HepG2 (cell line): Measurements from ENCODE around the gene SLC5A5. TPM values are rescaled to one million over a fixed set of nuclear protein-coding genes. Genes with fewer than 3 reads are reported as not detected.

Experiments used
- ATAC-seq: fragments of 200-7000 bp; cut with Tn5 transposase; 3 replicates; pipeline ENCODE4 v1.9.1; 2020; ENCODE audit warnings: mild to moderate bottlenecking, moderate library complexity
- BruUV-seq: library from RNA; stranded (reverse); fragments of 400-500 nt; replicated peaks from 2 replicates; lab custom pipeline; 2021; lab: Mats Ljungman, UMichigan
- CTCF ChIA-PET: fragments of 300-600 bp; formaldehyde crosslinking; extraction: SDS; loops from one replicate; lab custom pipeline; 2021; ENCODE audit warnings: low total read pairs, inconsistent platforms, low intra/inter-chr PET ratio; lab: Yijun Ruan, JAX
- POLR2A ChIA-PET: fragments of 350-600 bp; sonication (Branson Sonifier 250); formaldehyde crosslinking; loops from one replicate; lab custom pipeline; 2020; ENCODE audit warnings: antibody characterized with exemption, inconsistent platforms; lab: Yijun Ruan, JAX
- DNase-seq: peaks from one replicate; pipeline ENCODE4 v3.0.0-alpha.2; 2015; ENCODE audit warnings: low spot score
- FAIRE-seq: peaks from 3 replicates; lab custom pipeline; 2011; peaks lifted over from hg19 to GRCh38; lab: Jason Lieb, UNC
- H2AFZ ChIP-seq: one replicate; pipeline ENCODE4 v1.6.1; 2011; ENCODE audit warnings: low read length, inconsistent platforms
- H3K27ac ChIP-seq: fragments of 300-600 bp; 3 replicates; pipeline ENCODE4 v1.8.0; 2011; ENCODE audit warnings: mixed run types, mild to moderate bottlenecking, mixed read lengths, low read length, inconsistent platforms; ENCODE audit not compliant: insufficient read depth; ENCODE audit errors: extremely low read length
- H3K27me3 ChIP-seq, 2 experiments: fragments of 200-600 bp in 1 of 2; 2 replicates in 1 of 2; 3 replicates in 1 of 2; pipeline versions ENCODE4 v1.6.0 to v1.8.0; 2011; ENCODE audit warnings: low read length in 2 of 2, mild to moderate bottlenecking in 2 of 2, moderate library complexity in 2 of 2, inconsistent platforms in 1 of 2; ENCODE audit not compliant: insufficient read depth in 2 of 2, control insufficient read depth in 1 of 2
- H3K36me3 ChIP-seq, 2 experiments: fragments of 200-600 bp in 1 of 2; replicated peaks in 1 of 2; 2 replicates in 1 of 2; 3 replicates in 1 of 2; pipeline versions ENCODE4 v1.5.1 to v1.8.0; 2011; ENCODE audit warnings: low read length in 2 of 2, inconsistent platforms in 1 of 2; ENCODE audit not compliant: insufficient read depth in 2 of 2, control insufficient read depth in 1 of 2
- H3K4me1 ChIP-seq: 2 replicates; pipeline ENCODE4 v1.5.1; 2012; ENCODE audit warnings: low read length, inconsistent platforms; ENCODE audit not compliant: insufficient read depth
- H3K4me2 ChIP-seq: 2 replicates; pipeline ENCODE4 v1.6.0; 2011; ENCODE audit warnings: low read depth, low read length, inconsistent platforms
- H3K4me3 ChIP-seq, 3 experiments: fragments of 200-600 bp in 1 of 3; sonication (generic), shearing (Covaris generic) in 1 of 3; replicated peaks in 1 of 3; 2 replicates each; pipeline ENCODE4 v1.5.1; 2011 to 2016; ENCODE audit warnings: low read length in 3 of 3, inconsistent platforms in 2 of 3, low read depth in 2 of 3, mild to moderate bottlenecking in 2 of 3, control low read depth in 1 of 3, mixed read lengths in 1 of 3; ENCODE audit not compliant: insufficient read depth in 1 of 3
- H3K79me2 ChIP-seq: one replicate; pipeline ENCODE4 v1.6.1; 2011; ENCODE audit warnings: low read length, inconsistent platforms; ENCODE audit not compliant: insufficient read depth
- H3K9ac ChIP-seq: 2 replicates; pipeline ENCODE4 v1.6.0; 2011; ENCODE audit warnings: mild to moderate bottlenecking, low read depth, low read length, inconsistent platforms; ENCODE audit not compliant: insufficient read depth
- H3K9me3 ChIP-seq: 2 replicates; pipeline ENCODE4 v1.5.1; 2012; ENCODE audit warnings: mild to moderate bottlenecking, low read length
- H4K20me1 ChIP-seq: 2 replicates; pipeline ENCODE4 v1.6.0; 2011; ENCODE audit warnings: inconsistent platforms, mild to moderate bottlenecking, low read length, moderate library complexity; ENCODE audit not compliant: insufficient read depth
- HIVEP1 ChIP-seq: sonication (generic); formaldehyde crosslinking; IDR thresholded peaks from 2 replicates; pipeline ENCODE4 v1.4.0; 2020; ENCODE audit warnings: mild to moderate bottlenecking, missing genetic modification reagents
- NR3C1 ChIP-seq: sonication (generic); formaldehyde crosslinking; IDR thresholded peaks from 2 replicates; pipeline ENCODE4 v1.4.0; 2020; ENCODE audit warnings: missing genetic modification reagents
- RCOR2 ChIP-seq: IDR thresholded peaks from 2 replicates; pipeline ENCODE4 v1.6.1; 2016; ENCODE audit warnings: missing biosample characterization, missing genetic modification reagents
- SIX1 ChIP-seq: sonication (generic); formaldehyde crosslinking; IDR thresholded peaks from 2 replicates; pipeline ENCODE4 v1.4.0; 2020; ENCODE audit warnings: missing genetic modification reagents, borderline replicate concordance
- ZNF3 ChIP-seq: IDR thresholded peaks from 2 replicates; pipeline ENCODE4 v1.7.0; 2017; ENCODE audit warnings: inconsistent platforms
- ZNF589 ChIP-seq: sonication (generic); formaldehyde crosslinking; conservative IDR thresholded peaks from 2 replicates; pipeline ENCODE4 v1.8.0; 2022; ENCODE audit warnings: mild to moderate bottlenecking, moderate library complexity, missing genetic modification reagents
- ZNF770 ChIP-seq: sonication (generic); formaldehyde crosslinking; IDR thresholded peaks from 2 replicates; pipeline ENCODE4 v1.5.0; 2020; ENCODE audit warnings: mild to moderate bottlenecking, missing genetic modification reagents
- ZNF781 ChIP-seq: sonication (generic); formaldehyde crosslinking; IDR thresholded peaks from 2 replicates; pipeline ENCODE4 v1.5.1; 2020; ENCODE audit warnings: borderline replicate concordance, mild to moderate bottlenecking, missing genetic modification reagents; ENCODE audit errors: not compliant biosample characterization
- ZNF878 ChIP-seq: sonication (generic); formaldehyde crosslinking; IDR thresholded peaks from 2 replicates; pipeline ENCODE4 v1.8.1; 2023; ENCODE audit warnings: mild to moderate bottlenecking, missing genetic modification reagents, moderate library complexity
- WGBS: methylation state at CpG from one replicate; pipeline ENCODE4 v1.1.6; 2017; ENCODE audit warnings: low lambda C conversion rate; 5-methylcytosine and 5-hydroxymethylcytosine counted together
- in situ Hi-C: cut with HindIII; loops from 2 replicates; pipeline ENCODE4 v1.10.0; 2017; ENCODE audit warnings: low pct_unique_long_range_greater_than_20kb; ENCODE audit not compliant: extremely low pct_ligation_motif_present
- intact Hi-C: fragments of 100-400 bp; cut with micrococcal nuclease; formaldehyde crosslinking; loops from one replicate; pipeline ENCODE4 v1.10.0; 2022; ENCODE audit not compliant: unreplicated experiment
- polyA plus RNA-seq, 8 experiments: library from polyadenylated mRNA; depleted of rRNA in 3 of 8; stranded (reverse) in 7 of 8; unstranded in 1 of 8; fragments of >200 nt; fragmentation: Illumina TruSeq in 4 of 8; extraction: Trizol in 4 of 8; gene quantifications; 2 replicates each; pipeline versions ENCODE4 v1.2.1 to v1.2.3, GENCODE V29; 2011 to 2016; ENCODE audit warnings: low read depth in 4 of 8, missing spikeins in 1 of 8, mixed read lengths in 1 of 8; ENCODE audit not compliant: insufficient read depth in 1 of 8
- total RNA-seq, 5 experiments: library from RNA; depleted of rRNA; stranded (reverse); fragments of >200 nt; fragmentation: Illumina TruSeq; extraction: Trizol; gene quantifications; 2 replicates each; pipeline ENCODE4 v1.2.3, GENCODE V29; 2016; ENCODE audit warnings: low read depth in 1 of 5

Gene SLC5A5
- total and polyA plus RNA-seq, 2 of the 13 experiments (the other 11 are each of a cell fraction or from before 2014, with no cell fraction given), result not detected

GRCh38 chr19:17868669-17869068, 3.1 kb upstream of the SLC5A5 start (continued):
- TF ChIP-seq ZNF3 (CRISPR knock-in tag), result no peak
- no peak for TF ChIP-seq SIX1 (CRISPR knock-in tag)
- TF ChIP-seq HIVEP1 (CRISPR knock-in tag), result no peak
- TF ChIP-seq ZNF589, result no peak
- no peak for TF ChIP-seq ZNF781 (CRISPR knock-in tag)
- TF ChIP-seq RCOR2, result no peak
- TF ChIP-seq NR3C1 (CRISPR knock-in tag), result no peak

DNA sequence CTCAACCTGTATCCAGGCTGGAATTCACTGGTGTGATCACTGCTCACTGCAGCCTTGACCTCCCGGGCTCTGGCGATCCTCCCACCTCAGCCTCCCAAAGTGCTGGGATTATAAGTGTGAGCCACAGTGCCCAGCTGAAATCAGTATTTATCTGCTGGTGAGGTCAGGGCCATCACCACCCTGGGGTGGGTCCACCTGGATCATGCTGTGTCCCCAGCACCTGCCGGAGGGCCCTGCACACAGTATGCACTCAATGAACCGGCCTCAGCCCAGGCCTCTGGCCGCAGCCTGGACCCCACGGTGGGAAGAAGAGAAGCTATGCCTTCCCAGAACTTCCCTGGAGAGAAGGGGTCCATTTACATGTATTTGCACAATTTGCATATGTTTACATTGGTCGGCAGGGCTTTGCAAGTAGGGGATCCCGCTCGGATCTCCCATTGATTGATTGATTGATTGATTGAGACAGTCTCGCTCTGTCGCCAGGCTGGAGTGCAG, 2.6 kb upstream of the SLC5A5 start:
- no peak overlapping the region for H2AFZ ChIP-seq
- 39% methylated on average over 5 of the region's 11 CpGs for WGBS
- H3K36me3 ChIP-seq, result peaks cover 0 to 4% of the 10 kb centered on the region in 2 experiments; a peak in 2 of 5 replicates
- in situ Hi-C loops, result loop anchor here (5.0 kb wide), 2 partner anchors 63 to 123 kb away; partner anchors contain the start of gene CCDC124
- peaks cover 6 to 31% of the 10 kb centered on the region in 2 experiments; a peak in 4 of 5 replicates for H3K27me3 ChIP-seq
- H3K4me2 ChIP-seq, result no peak overlapping the region
- FAIRE-seq (no peak), DNase-seq (no peak)
- peaks cover 11% of the 10 kb centered on the region for H4K20me1 ChIP-seq
- H3K9me3 ChIP-seq, result no peaks in the 10 kb centered on the region
- CTCF ChIA-PET, result interaction anchor here (3.6 kb wide), 1 partner anchor 63 kb away, joined by 32 read pairs; the partner anchor contains the start of gene CCDC124
- TF ChIP-seq ZNF878, result no peak
- peak; percentile 92 for TF ChIP-seq ZNF770 (CRISPR knock-in tag)
- TF ChIP-seq, all 625 proteins: peak for 1
- no TSS peak for BruUV-seq
- H3K4me1 ChIP-seq, result peaks cover 43% of the 10 kb centered on the region
- H3K9ac ChIP-seq, result no peak overlapping the region
- H3K79me2 ChIP-seq, result no peaks in the 10 kb centered on the region
- POLR2A ChIA-PET, result interaction anchor here (4.3 kb wide), 1 partner anchor 10 kb away, joined by 26 read pairs; the partner anchor contains the start of gene RPL18A
- H3K27ac ChIP-seq, result no peak overlapping the region
- no peak overlapping the region for H3K4me3 ChIP-seq
- intact Hi-C loops, result no loop called here
- no peak; the same call in 2 of the 3 replicates for ATAC-seq
